Peyer's patch (tissue), 4 donors: ENCODE data around the gene RNLS. TPM values are rescaled to one million over a fixed set of nuclear protein-coding genes. Genes with fewer than 3 reads are reported as not detected.

Experiments used
- DNase-seq, 3 donors: peaks; one replicate each; pipeline ENCODE4 v3.0.0-alpha.2; 2017 to 2019
- H3K27ac ChIP-seq, 4 donors: fragments of 200-600 bp; sonication (generic); one replicate each; pipeline ENCODE4 v1.5.1; 2016 to 2019
- H3K27me3 ChIP-seq, 2 donors: fragments of 200-600 bp; sonication (generic); one replicate each; pipeline ENCODE4 v1.5.1; 2019
- H3K36me3 ChIP-seq, 3 donors: fragments of 200-600 bp; sonication (generic); one replicate each; pipeline ENCODE4 v1.5.1; 2016 to 2019
- H3K4me1 ChIP-seq, 4 donors: fragments of 200-600 bp; sonication (generic); one replicate each; pipeline ENCODE4 v1.5.1; 2016 to 2019
- H3K4me3 ChIP-seq, 4 donors: fragments of 200-600 bp; sonication (generic); 1 replicate in 3 of 4; 2 replicates in 1 of 4; pipeline ENCODE4 v1.5.1; 2016 to 2019; ENCODE audit warnings: mild to moderate bottlenecking in 1 of 4
- H3K9me3 ChIP-seq, 4 donors: fragments of 200-600 bp; sonication (generic); one replicate each; pipeline ENCODE4 v1.5.1; 2016 to 2019; ENCODE audit warnings: mild to moderate bottlenecking in 1 of 4
- POLR2A ChIP-seq, 2 donors: fragments of 450-650 bp; IDR thresholded peaks; one replicate each; pipeline ENCODE4 v1.5.1; 2017; ENCODE audit warnings: antibody characterized with exemption in 2 of 2, mild to moderate bottlenecking in 2 of 2, moderate library complexity in 2 of 2
- total RNA-seq, 4 donors: library from RNA; depleted of rRNA; stranded (reverse); fragments of >200 nt; gene quantifications; one replicate each; pipeline ENCODE4 v1.1.0, GENCODE V29; 2016
- TF ChIP-seq, protein P1 (sequence below), 6 experiments: fragments of 450-650 bp in 4 of 6; fragments of 200-600 bp in 2 of 6; sonication (generic) in 1 of 6; IDR thresholded peaks; one replicate each; pipeline ENCODE4 v1.5.1; 2017 to 2019; ENCODE audit warnings: antibody characterized with exemption in 6 of 6, mild to moderate bottlenecking in 3 of 6, moderate library complexity in 1 of 6

RNLS gene
- total RNA-seq, 4 donors from 2014 or later: 4.1 to 29.6 (median 22.6) TPM

DNA sequence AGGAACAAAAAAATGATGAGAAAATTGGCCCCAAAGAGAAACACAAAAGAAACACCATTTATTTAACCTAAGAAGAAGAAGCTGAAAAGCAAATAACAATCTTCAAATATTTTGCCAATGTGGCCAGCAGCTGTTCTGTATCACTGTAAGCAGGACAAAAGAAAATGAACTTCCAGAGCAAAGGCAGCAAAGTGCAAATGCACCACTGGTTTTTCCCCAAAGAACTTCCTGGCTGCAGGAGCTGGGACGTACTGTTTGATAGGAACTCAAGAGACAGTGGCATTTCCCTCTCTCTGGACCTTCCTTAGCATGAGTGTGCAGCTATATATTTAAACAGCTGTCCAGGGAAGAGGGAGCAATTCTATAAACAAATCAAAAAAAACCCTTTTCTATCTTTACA lies 60.4 kb downstream of the RNLS start:
- Histone ChIP-seq H3K4me1 (no peaks in the 10 kb centered on the region), H3K4me3 (no peak overlapping the region), H3K27me3 (no peaks in the 10 kb centered on the region), H3K9me3 (no peaks in the 10 kb centered on the region), H3K27ac (no peak overlapping the region), H3K36me3 (no peaks in the 10 kb centered on the region)
- no peak for TF ChIP-seq POLR2A (IDR thresholded peaks at IDR 0.05)
- TF ChIP-seq, protein P1, sequence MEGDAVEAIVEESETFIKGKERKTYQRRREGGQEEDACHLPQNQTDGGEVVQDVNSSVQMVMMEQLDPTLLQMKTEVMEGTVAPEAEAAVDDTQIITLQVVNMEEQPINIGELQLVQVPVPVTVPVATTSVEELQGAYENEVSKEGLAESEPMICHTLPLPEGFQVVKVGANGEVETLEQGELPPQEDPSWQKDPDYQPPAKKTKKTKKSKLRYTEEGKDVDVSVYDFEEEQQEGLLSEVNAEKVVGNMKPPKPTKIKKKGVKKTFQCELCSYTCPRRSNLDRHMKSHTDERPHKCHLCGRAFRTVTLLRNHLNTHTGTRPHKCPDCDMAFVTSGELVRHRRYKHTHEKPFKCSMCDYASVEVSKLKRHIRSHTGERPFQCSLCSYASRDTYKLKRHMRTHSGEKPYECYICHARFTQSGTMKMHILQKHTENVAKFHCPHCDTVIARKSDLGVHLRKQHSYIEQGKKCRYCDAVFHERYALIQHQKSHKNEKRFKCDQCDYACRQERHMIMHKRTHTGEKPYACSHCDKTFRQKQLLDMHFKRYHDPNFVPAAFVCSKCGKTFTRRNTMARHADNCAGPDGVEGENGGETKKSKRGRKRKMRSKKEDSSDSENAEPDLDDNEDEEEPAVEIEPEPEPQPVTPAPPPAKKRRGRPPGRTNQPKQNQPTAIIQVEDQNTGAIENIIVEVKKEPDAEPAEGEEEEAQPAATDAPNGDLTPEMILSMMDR (IDR thresholded peaks at IDR 0.05): no peak
- DNase-seq: no peak

DNA sequence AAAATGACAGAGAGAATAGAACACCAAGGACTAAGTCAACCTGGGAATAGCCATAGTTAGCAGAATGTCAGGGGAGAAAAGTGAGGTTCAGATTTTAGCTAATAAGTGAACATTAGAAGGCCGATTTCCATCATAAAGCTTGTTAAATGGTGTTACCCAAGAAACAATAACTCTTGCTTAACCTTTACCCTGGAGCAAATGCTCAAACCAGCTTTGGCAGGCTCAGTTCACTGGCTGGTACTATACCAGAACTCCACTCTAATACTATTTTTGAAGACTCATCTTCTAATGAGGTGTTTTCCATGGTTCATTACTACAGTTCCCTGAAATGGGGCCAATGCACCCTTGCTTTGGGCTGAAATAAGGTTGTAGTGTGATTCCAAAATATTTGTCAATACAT lies 61.3 kb downstream of the RNLS start:
- Histone ChIP-seq H3K4me1 (no peaks in the 10 kb centered on the region), H3K4me3 (no peak overlapping the region), H3K36me3 (no peaks in the 10 kb centered on the region), H3K27ac (no peak overlapping the region), H3K9me3 (no peaks in the 10 kb centered on the region), H3K27me3 (no peaks in the 10 kb centered on the region)
- DNase-seq: no peak
- TF ChIP-seq, protein P1 (IDR thresholded peaks at IDR 0.05): no peak
- TF ChIP-seq POLR2A (IDR thresholded peaks at IDR 0.05): no peak

DNA sequence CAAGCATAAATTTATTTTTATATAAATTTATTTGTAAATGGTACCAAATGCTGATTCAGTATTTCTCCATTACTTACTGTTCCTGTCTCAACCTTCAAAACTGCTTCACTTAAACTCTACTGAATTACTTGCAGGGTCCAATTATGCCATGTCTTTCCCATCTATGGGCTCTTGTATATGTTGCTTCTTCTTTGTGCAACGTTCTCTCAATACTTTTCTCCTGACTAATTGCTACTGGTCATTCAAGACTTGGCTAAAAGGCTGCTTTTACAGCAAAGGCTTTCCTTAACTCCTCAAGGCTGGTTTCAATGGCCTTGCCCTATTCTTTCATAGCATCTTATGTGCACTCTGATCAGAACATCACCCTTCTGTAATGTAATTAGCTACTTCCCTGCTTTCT lies 67.9 kb downstream of the RNLS start:
- no peaks in the 10 kb centered on the region for H3K9me3 ChIP-seq
- DNase-seq: no peak
- no peaks in the 10 kb centered on the region for H3K27me3 ChIP-seq

DNA sequence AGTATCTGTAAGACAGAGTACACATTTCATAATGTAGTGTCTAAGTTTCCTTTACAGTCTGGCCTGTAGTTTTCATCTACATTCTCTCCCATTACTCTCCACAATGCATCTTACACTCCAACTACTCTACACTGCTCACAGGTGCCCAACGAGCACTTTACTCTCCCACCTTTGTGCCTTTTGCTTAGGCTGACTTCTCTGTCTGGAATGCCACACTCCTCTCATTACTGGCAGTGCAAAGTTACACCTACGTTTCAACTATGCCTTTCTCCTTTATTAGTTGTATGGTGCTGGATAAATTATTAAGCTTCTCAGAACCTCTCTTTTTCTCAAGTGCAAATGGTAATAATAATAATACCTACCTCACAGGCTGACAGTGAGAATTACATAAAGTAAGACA lies 70.5 kb downstream of the RNLS start:
- H3K4me1 ChIP-seq: no peaks in the 10 kb centered on the region
- no peak for DNase-seq
- no peaks in the 10 kb centered on the region for H3K36me3 ChIP-seq
- TF ChIP-seq, protein P1 (IDR thresholded peaks at IDR 0.05): no peak
- no peak for TF ChIP-seq POLR2A (IDR thresholded peaks at IDR 0.05)
- no peak overlapping the region for H3K4me3 ChIP-seq
- H3K27me3 ChIP-seq: no peaks in the 10 kb centered on the region
- H3K27ac ChIP-seq: no peak overlapping the region
- no peaks in the 10 kb centered on the region for H3K9me3 ChIP-seq

More for the DNA sequence above, 67.9 kb downstream of the RNLS start:
- H3K36me3 ChIP-seq: no peaks in the 10 kb centered on the region
- no peaks in the 10 kb centered on the region for H3K4me1 ChIP-seq
- no peak overlapping the region for H3K4me3 ChIP-seq
- H3K27ac ChIP-seq: no peak overlapping the region
- no peak for TF ChIP-seq POLR2A (IDR thresholded peaks at IDR 0.05)

DNA sequence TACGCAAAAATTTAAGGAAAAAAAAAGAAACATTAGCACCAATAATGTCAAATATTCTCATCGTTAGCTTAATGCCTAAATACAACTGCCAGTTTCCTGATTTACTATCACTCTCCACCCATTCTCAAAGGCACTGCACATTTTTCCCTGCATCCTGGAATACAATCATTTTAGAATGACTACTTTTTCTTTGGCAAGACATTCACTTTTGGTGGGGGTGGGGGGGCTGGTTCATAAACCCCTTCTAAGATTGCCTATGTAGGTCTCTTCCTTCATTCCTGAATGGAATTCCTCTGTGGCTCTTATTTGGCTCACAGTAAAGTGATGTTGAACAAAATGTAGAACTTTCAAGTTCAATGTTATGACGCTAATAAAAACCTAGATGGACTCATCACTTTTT lies 74.3 kb downstream of the RNLS start:
- no peak for TF ChIP-seq POLR2A (IDR thresholded peaks at IDR 0.05)
- TF ChIP-seq, protein P1 (IDR thresholded peaks at IDR 0.05): no peak

DNA sequence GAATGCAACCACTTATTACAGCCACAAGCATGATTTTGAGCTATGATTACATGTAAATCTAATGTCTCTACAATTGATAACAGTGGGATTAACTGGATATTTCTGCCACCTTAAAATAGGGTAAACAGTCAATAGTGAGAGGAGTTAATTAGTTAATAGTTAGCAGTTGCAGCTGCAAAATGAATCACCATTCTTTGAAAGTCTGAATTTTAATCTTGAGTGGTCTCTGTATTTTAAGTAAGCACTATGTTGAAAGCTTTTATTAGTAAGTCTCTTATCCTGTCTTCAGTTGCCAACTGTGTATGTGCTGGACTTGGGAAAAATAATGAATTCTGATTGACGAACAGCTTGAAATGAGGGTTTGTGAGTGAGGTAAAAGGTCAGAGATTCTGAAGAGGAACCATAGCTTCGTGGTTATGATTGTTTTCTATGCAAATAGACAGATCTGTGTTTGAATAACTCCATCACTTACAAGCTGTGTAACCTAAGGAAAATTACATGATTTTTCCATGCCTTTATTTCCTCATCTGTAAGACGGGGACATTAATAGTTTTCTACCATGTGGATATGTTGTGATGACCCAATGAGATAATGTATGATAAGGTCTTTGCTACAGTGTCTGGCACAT lies 75.2 kb downstream of the RNLS start:
- H3K4me3 ChIP-seq: no peak overlapping the region
- TF ChIP-seq, protein P1 (IDR thresholded peaks at IDR 0.05): no peak
- TF ChIP-seq POLR2A (IDR thresholded peaks at IDR 0.05): no peak
- no peak overlapping the region for H3K27ac ChIP-seq
- DNase-seq: no peak
- H3K9me3 ChIP-seq: no peaks in the 10 kb centered on the region
- no peaks in the 10 kb centered on the region for H3K27me3 ChIP-seq
- no peaks in the 10 kb centered on the region for H3K4me1 ChIP-seq
- H3K36me3 ChIP-seq: no peaks in the 10 kb centered on the region

More for the DNA sequence above, 74.3 kb downstream of the RNLS start:
- DNase-seq: no peak
- Histone ChIP-seq H3K36me3 (no peaks in the 10 kb centered on the region), H3K9me3 (no peaks in the 10 kb centered on the region), H3K27me3 (no peaks in the 10 kb centered on the region), H3K4me1 (no peaks in the 10 kb centered on the region), H3K27ac (no peak overlapping the region), H3K4me3 (no peak overlapping the region)
